Caco-2 (cell line): ENCODE data around the gene FAM241A. TPM values are rescaled to one million over a fixed set of nuclear protein-coding genes. Genes with fewer than 3 reads are reported as not detected.

Source experiments
- BruUV-seq: library from RNA; stranded (reverse); fragments of 400-500 nt; replicated peaks from 2 replicates; lab custom pipeline; 2021; lab: Mats Ljungman, UMichigan
- CTCF ChIA-PET: fragments of 300-600 bp; sonication (Branson Sonifier 250); formaldehyde crosslinking; loops from one replicate; lab custom pipeline; 2022; ENCODE audit warnings: antibody characterized with exemption; lab: Charles Lee
- POLR2A ChIA-PET: fragments of 300-600 bp; sonication (Branson Sonifier 250); formaldehyde crosslinking; loops from one replicate; lab custom pipeline; 2022; ENCODE audit warnings: antibody characterized with exemption; lab: Charles Lee
- DNase-seq, 2 experiments: peaks; one replicate each; pipeline versions ENCODE4 v3.0.0 to v3.0.0-alpha.2; 2020 to 2022
- H3K27me3 ChIP-seq: replicated peaks from 2 replicates; pipeline ENCODE4 v1.6.0; 2011; ENCODE audit warnings: low read length; ENCODE audit not compliant: control insufficient read depth, insufficient read depth
- H3K36me3 ChIP-seq: 2 replicates; pipeline ENCODE4 v1.5.1; 2011; ENCODE audit warnings: low read length; ENCODE audit not compliant: control insufficient read depth, insufficient read depth
- H3K4me1 ChIP-seq: fragments of 250-450 bp; sonication (Bioruptor Pico); 2 replicates; pipeline ENCODE4 v1.5.1; 2020; ENCODE audit warnings: mild to moderate bottlenecking
- H3K4me3 ChIP-seq: 2 replicates; pipeline ENCODE4 v1.5.1; 2011; ENCODE audit warnings: low read depth, mild to moderate bottlenecking, control low read depth, low read length
- H3K9me3 ChIP-seq: fragments of 250-450 bp; sonication (Bioruptor Pico); 2 replicates; pipeline ENCODE4 v1.5.1; 2020; ENCODE audit warnings: mild to moderate bottlenecking, moderate library complexity
- H3K27ac Mint-ChIP-seq: one replicate; pipeline ENCODE4 v1.8.0; 2022; ENCODE audit warnings: mixed read lengths; ENCODE audit not compliant: unreplicated experiment
- H3K27me3 Mint-ChIP-seq: one replicate; pipeline ENCODE4 v1.8.0; 2022; ENCODE audit warnings: mixed read lengths; ENCODE audit not compliant: insufficient read depth, unreplicated experiment
- H3K36me3 Mint-ChIP-seq: one replicate; pipeline ENCODE4 v1.8.0; 2022; ENCODE audit warnings: mild to moderate bottlenecking, mixed read lengths; ENCODE audit not compliant: insufficient read depth, unreplicated experiment
- H3K4me1 Mint-ChIP-seq: one replicate; pipeline ENCODE4 v1.8.0; 2022; ENCODE audit warnings: low read depth, mixed read lengths; ENCODE audit not compliant: unreplicated experiment
- H3K4me3 Mint-ChIP-seq: one replicate; pipeline ENCODE4 v1.8.0; 2022; ENCODE audit warnings: mild to moderate bottlenecking, moderate library complexity, mixed read lengths; ENCODE audit not compliant: unreplicated experiment
- H3K9me3 Mint-ChIP-seq: one replicate; pipeline ENCODE4 v1.8.0; 2022; ENCODE audit warnings: mixed read lengths; ENCODE audit not compliant: unreplicated experiment
- intact Hi-C: fragments of 100-400 bp; cut with micrococcal nuclease; formaldehyde crosslinking; loops from one replicate; pipeline ENCODE4 v1.10.0; 2022; ENCODE audit not compliant: unreplicated experiment
- total RNA-seq: library from RNA; stranded (reverse); gene quantifications from 2 replicates; pipeline ENCODE4 v1.2.3, GENCODE V29; 2022
- TF ChIP-seq, protein P1 (sequence below), 2 experiments: fragments of 200-600 bp in 1 of 2; IDR thresholded peaks; 1 replicate in 1 of 2; 2 replicates in 1 of 2; pipeline versions ENCODE4 v1.5.1 to v1.8.0; 2011 to 2022; ENCODE audit warnings: antibody characterized with exemption in 1 of 2, control low read depth in 1 of 2, inconsistent platforms in 1 of 2, low read depth in 1 of 2, low read length in 1 of 2, mild to moderate bottlenecking in 1 of 2, moderate library complexity in 1 of 2; ENCODE audit not compliant: insufficient read depth in 1 of 2, severe bottlenecking in 1 of 2, unreplicated experiment in 1 of 2

The FAM241A gene
- total RNA-seq, 1 experiment from 2014 or later = 1.0 TPM

DNA sequence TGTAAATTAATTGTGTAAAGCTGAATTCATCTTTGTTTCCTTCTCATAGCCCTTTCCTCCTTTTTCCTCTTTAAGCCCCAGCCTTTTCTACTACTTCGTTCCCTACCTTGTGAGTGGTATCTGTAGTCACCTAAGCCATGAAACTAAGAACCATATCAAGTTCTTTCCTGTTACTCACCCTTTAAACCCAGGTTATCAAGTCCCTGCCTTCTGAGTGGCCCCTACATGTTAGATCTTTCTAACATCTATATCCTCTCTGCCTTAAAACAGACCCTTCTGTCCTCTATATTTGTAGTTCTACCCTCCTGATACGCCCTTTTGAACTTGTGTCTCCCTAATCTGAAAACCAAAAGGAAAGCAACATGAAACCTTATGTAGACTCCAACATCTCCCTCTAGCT lies 93.6 kb downstream of the FAM241A start:
- no peaks in the 10 kb centered on the region for H3K36me3 ChIP-seq
- H3K9me3 Mint-ChIP-seq = no peaks in the 10 kb centered on the region
- H3K4me3 ChIP-seq = no peak overlapping the region
- TF ChIP-seq, protein P1, sequence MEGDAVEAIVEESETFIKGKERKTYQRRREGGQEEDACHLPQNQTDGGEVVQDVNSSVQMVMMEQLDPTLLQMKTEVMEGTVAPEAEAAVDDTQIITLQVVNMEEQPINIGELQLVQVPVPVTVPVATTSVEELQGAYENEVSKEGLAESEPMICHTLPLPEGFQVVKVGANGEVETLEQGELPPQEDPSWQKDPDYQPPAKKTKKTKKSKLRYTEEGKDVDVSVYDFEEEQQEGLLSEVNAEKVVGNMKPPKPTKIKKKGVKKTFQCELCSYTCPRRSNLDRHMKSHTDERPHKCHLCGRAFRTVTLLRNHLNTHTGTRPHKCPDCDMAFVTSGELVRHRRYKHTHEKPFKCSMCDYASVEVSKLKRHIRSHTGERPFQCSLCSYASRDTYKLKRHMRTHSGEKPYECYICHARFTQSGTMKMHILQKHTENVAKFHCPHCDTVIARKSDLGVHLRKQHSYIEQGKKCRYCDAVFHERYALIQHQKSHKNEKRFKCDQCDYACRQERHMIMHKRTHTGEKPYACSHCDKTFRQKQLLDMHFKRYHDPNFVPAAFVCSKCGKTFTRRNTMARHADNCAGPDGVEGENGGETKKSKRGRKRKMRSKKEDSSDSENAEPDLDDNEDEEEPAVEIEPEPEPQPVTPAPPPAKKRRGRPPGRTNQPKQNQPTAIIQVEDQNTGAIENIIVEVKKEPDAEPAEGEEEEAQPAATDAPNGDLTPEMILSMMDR (IDR thresholded peaks at IDR 0.05; ENCODE audit: insufficient read depth in 1 of 2, low read depth in 1 of 2, low read length in 1 of 2, severe bottlenecking in 1 of 2, unreplicated experiment in 1 of 2) = no peak
- H3K27ac Mint-ChIP-seq = no peak overlapping the region
- H3K36me3 Mint-ChIP-seq = no peaks in the 10 kb centered on the region
- H3K27me3 ChIP-seq = no peaks in the 10 kb centered on the region
- H3K4me3 Mint-ChIP-seq = no peak overlapping the region
- ChIA-PET CTCF (no interaction called here), POLR2A (no interaction called here)
- no peak for DNase-seq
- H3K4me1 Mint-ChIP-seq = peaks cover 15% of the 10 kb centered on the region
- no peaks in the 10 kb centered on the region for H3K4me1 ChIP-seq
- intact Hi-C loops = no loop called here
- no TSS peak for BruUV-seq
- H3K27me3 Mint-ChIP-seq = no peaks in the 10 kb centered on the region
- no peaks in the 10 kb centered on the region for H3K9me3 ChIP-seq

Other genes starting within 250 kb of the FAM241A start
- 19.1 and 24.0 TPM in 2 replicates for gene AP1AR, start 86.3 kb downstream of the FAM241A start, total RNA-seq
- 4.6 and 5.1 TPM in 2 replicates for gene TIFA, start 140.4 kb downstream of the FAM241A start, total RNA-seq
- gene ALPK1, start 151.9 kb downstream of the FAM241A start, total RNA-seq = 4.9 and 6.9 TPM in 2 replicates